DMS79 treated with DMSO at 0.1 percent for 48 hours (cell line): ENCODE data around the gene SART1.

ENCODE experiments used
- DNase-seq: peaks from one replicate; lab custom pipeline; 2025; lab: John Stamatoyannopoulos, UW

The SART1 gene, protein sequence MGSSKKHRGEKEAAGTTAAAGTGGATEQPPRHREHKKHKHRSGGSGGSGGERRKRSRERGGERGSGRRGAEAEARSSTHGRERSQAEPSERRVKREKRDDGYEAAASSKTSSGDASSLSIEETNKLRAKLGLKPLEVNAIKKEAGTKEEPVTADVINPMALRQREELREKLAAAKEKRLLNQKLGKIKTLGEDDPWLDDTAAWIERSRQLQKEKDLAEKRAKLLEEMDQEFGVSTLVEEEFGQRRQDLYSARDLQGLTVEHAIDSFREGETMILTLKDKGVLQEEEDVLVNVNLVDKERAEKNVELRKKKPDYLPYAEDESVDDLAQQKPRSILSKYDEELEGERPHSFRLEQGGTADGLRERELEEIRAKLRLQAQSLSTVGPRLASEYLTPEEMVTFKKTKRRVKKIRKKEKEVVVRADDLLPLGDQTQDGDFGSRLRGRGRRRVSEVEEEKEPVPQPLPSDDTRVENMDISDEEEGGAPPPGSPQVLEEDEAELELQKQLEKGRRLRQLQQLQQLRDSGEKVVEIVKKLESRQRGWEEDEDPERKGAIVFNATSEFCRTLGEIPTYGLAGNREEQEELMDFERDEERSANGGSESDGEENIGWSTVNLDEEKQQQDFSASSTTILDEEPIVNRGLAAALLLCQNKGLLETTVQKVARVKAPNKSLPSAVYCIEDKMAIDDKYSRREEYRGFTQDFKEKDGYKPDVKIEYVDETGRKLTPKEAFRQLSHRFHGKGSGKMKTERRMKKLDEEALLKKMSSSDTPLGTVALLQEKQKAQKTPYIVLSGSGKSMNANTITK

DNA sequence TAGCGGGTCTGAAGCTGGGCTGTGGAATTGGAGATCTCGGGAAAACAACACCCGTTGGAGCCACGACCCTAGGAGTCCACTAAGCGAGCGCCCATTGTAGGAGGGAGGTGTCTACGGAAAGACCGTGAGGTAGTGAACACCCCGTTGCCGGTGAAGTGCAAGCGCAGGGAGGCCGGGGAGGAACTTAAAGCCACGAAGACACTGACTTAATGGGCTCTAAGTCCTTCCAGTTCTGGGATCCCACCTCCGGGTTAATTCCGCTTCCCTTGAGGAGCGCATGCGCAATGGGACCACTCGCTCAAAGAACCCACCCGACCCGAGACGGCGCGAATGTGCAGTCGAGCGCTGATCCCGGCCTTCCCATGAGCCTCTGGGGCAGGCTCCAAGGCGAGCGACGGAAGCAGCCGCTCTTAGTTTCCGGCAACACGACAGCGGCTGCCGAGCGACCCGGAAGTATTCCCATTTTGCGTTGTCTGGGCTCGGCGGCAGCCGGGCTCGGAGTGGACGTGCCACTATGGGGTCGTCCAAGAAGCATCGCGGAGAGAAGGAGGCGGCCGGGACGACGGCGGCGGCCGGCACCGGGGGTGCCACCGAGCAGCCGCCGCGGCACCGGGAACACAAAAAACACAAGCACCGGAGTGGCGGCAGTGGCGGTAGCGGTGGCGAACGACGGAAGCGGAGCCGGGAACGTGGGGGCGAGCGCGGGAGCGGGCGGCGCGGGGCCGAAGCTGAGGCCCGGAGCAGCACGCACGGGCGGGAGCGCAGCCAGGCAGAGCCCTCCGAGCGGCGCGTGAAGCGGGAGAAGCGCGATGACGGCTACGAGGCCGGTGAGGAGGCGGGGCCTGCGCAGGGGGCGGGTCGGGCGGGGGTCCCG is at the start of gene SART1:
Gene SART1, plus strand, starts transcription at position 468 of the 874 bp plus-strand sequence. Its CDS starts 47 bp downstream, at position 515.
- DNase-seq = peak; percentile 96

DNA sequence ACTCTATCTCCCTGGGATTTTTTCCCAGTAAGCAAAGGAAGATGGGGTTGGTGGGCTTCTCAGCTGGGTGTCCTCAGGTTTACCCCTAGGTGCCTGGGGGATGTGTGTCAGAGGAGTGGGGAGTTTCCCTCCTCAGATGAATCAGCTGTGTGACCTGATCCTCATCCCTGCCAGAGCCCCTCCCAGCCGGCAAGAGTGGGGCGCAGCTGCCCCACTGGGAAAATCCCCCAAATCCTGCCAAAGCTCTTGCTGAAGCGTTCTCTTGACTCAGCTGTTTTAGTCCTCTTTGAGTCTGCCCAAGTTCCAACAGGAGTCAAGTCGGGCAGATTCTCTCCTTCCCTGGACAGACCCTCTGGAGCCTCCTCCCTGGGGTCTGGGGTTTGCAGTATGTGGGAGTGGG is 48.7 kb upstream of the SART1 start:
- DNase-seq = no peak

DNA sequence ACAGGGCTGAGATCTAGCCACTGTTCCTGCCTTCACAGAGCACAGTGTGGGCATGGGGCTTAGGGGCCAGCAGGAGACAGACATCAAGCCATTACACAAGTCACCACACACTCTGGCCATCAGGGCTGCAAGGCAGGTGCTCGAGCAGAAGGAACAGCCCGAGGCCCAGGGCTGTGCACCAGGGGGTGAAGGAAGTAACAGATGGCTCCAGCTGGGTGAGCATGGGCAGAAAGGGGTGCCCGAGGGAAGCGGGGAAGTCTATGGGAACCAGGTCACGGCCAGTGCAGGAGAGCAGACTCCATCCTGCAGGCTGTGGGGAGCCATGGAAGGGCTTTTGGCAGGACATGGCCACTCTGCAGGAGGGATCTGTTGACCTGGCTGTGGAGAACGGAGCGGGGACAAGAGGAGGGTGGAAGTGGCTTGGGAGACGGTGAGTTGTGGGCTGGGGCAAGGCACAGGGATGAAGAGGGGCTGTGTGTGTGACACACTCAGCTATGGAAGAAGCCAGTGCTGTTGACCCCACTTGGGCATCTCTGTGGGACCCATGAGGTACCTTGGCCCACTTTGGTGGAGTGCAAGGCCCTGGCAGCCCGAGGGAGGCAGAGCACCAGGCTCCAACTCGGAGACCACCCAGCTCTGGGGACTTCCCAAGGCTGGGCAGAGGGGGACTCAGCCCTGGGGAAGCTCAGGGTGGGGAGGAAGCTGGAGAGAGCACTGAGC is 46.3 kb upstream of the SART1 start:
- no peak for DNase-seq

DNA sequence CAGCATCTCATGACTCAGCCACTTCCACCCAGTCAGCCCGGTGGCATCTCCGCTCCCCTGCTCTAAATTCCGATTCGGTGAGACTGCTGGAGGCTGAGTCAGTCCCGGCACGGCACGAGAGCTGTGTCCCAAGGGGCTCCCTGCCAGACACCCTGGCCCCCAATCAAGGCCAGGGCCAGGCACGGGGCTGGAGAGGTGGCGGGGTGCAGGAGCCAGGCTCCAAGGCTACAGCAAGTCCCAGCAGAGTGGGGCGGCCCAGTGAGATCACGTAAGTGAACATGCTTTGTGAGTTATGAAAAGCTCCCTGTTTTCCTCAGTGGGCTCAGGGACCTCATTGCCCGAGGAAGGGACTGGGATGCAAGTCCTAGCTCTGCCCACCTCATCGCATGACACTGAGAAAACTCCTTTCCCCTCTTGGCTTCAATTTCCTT is 45.7 kb upstream of the SART1 start:
- DNase-seq = no peak

DNA sequence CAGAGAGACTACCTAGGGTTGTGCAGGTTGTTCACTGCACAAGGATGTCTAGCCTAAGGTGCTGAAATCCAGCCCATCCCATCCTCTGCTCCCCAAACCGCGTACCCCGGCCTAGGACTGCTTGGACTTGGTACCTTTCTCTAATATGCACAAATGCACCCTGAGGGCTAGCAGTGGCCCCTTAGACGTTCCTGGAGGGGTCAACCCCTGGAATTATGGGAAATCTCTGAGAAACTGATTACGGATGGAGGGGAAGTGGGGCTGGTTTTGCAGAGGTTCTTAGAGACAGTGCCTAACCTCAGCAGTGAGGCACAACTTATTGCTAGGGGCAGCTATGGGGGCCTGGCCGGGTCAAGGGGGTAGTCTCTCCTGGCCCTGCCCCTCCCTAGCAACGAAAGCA is 45.1 kb upstream of the SART1 start:
- DNase-seq = no peak

DNA sequence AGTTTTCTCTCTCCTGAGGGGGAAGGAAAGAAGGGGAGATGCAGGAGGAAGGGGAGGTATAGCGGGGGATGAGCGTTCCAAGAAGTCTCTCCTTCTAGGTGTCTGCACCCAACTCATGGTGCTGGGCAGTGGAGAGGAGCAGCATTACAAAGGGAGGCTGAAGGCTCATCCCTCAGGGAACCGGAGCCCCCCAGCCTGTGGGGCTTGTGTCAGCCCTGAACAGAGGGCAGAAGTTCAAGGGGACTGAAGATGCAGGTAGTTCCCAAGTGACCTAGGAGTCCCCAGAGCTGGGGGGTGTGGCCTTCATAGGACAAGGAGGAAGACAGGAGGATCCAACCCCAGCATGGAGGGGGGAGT is 44.5 kb upstream of the SART1 start:
- no peak for DNase-seq

DNA sequence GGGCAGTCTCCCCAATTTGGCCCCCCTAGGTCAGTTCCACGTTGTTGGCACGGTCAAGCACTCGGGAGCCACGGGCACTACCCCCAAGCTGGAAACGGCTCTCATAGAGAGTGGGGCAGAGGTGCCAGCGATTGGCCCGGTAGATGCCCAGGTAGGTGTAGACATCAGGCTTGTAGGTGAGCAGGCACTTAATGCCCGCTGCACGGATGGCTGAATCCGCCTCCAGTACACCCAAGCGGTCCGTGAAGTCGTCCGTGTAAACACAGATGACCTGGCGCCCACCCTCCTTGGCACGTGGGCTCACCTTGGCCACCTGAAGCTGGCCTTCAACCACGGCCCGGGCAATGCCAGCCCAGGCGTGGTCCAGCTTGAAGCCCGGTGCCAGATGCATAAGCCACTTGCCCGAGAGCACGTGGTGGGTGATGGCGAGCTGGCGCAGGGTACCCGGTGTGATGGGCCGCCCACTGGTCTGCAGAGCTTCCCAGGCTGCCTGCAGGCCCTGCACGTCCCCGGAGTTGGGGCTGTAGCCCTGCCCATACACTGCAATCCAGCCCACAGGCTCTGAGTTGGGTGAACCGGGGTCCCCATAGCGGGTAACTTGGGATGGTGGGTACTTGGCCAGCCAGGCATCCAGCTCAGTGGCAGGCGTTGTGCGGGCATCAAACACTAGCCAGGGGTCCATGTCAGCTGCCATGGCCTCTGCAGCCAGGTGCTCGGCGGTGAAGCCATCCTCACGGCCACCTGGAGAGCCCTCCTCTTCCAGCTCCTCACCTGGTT is 43.9 kb upstream of the SART1 start:
- no peak for DNase-seq

DNA sequence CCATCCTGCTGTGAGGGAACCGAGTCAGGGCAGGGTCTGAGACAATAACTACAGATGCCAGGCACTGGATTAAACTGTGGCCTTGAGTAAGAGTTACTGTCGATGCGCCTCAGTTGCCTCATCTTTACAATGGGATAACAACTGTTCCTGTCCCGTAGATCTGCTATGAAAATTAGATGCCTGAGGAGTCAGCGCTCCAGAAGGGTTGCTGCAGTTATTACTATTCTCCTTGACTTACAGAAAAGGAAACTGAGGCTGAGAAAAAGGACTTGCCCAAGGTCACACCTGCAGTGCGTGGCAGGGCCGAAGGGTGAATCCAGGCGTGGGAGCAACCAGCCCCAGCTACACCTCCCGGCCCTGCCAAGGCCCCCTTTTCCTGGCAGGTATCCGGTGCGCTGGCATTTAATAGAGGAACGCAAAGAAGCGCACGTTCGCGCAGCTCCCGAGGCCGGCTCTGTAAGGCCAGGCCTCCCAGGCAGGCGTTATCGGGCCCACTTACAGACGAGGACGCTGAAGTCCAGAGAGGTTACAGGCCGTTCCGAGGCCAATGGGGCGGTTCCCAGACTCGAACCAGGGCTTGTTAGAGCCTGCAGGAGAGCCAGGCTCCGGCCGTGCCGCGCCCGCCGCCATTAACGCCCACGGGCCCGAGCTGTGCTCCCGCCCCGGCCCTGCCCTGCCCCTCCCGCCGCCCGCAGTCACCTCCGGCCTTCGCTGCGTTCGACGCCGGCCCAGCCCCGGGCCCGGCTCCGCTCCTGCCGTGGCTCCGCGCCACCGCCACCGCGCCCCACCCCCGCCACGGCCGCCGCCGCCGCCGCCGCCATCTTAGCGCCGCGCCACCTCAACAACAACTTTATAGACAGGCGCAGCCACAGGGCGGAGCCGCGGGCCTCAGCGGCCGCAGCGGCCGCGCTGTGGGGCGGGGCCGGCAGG is 43.1 kb upstream of the SART1 start, which contains the start of gene C11orf68:
Gene C11orf68, minus strand, starts transcription at position 852 of the 930 bp plus-strand sequence. Its CDS starts 31 bp downstream, at position 821.
- peak; percentile 6 for DNase-seq

DNA sequence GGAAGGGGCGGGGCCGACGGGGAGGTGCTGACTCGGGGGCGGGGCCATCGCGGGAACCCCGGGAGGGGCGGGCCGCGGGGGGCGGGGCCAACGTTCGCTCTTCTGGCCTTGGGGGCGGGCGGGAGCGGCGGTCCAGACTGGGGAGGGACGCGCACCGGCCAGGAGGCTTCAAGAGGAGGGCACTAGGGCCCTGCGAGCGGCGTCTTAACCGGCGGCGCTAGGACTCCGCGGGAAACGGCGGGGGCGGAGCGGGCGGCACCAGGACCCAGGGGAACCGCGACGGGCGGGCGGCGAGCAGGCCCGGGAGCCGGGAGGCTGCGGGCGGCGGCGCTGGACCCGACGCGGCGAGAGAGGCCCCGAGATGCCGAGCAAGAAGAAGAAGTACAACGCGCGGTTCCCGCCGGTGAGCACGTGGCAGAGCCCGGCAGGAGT is 42.4 kb upstream of the SART1 start, which contains the start of gene DRAP1:
Gene DRAP1, plus strand, starts transcription at position 286 of the 432 bp plus-strand sequence. Its CDS starts 76 bp downstream, at position 362.
- DNase-seq = peak; percentile 93

DNA sequence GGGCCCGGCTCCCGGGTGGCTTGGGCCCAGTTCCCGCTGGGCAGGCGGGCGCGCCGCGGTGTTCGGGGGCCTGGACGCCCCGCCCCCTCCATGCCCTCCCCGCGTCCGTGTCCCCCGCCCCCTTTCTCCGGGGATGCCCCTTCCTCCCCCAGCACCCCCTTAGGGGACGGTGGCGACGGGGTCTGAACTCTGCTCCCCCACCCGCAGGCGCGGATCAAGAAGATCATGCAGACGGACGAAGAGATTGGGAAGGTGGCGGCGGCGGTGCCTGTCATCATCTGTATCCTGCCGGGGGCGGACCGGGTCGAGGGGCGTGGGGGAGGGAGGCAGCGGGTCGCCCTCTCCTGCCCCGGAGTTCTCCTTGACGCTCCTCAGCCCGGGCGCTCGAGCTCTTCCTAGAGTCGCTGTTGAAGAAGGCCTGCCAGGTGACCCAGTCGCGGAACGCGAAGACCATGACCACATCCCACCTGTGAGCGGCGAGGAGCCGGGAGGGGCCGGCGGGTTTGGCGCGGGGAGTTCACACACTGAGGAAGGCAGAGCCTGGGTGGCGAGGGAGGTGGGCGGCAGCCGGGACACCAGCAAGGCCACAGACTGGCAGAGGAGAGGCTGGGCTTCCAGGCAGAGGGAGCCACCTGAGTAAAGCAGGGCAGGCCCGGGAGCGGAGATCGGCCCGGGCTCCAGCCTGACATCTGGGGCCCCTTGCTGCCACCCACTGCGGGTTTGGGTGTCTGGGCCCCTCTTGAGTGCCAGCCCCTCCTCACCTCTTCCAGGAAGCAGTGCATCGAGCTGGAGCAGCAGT is 41.8 kb upstream of the SART1 start:
- peak; percentile 18 for DNase-seq

DNA sequence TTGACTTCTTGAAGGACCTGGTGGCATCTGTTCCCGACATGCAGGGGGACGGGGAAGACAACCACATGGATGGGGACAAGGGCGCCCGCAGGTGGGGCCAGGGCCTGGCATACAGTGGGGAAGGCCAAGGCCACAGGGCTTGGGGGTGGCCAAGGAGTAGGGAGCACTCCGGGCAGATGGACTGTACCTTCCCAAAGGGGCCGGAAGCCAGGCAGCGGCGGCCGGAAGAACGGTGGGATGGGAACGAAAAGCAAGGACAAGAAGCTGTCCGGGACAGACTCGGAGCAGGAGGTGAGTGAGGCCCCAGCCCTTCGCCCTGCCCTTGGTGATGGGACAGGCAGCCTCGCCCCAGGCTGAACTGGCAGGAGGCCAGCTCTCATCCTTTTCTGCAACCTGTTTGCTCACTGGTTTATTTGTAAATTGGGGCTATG is 41.1 kb upstream of the SART1 start:
- no peak for DNase-seq

DNA sequence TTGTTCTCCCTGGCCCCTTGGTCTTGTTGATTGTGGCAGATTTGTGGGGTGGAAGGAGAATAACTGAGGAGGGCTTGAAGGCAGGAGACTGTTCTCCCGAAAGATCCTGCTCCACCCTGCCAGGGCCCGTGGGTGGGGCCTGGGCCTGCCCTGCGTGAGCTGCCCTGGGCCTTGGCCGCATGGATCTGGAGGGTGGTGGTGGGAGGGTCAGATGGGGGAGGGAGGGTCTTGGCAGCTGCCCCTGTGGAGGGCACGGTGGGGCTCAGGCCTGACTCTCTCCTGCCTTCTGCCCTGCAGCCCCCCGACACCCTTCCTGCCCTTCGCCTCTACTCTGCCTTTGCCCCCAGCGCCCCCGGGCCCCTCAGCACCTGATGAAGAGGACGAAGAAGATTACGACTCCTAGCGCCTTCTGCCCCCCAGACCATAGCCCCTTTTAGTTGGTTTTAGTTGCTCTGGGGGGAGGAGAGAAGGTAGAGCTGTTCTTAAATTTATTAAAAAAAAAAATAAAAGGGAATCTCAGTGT is 40.4 kb upstream of the SART1 start:
- DNase-seq = no peak

DNA sequence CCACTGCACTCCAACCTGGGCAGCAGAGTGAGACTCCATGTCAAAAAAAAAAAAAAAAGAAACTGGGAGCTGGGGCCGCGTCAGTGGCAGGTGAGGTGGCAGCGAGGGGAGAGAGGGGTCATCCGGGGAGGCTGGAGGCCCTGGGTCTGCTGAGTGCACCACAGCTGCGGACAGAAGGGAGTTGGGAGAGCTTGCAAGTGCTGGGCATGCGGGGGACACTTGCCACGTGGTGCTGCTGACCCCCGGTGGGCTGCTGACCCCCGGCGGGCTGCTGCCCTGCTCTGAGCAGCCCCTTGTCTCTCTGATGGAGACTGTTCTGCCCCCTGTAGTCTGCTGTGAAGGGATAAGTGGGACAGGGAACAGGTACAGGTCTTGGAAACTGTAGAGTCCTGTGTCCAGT is 39.7 kb upstream of the SART1 start:
- no peak for DNase-seq

DNA sequence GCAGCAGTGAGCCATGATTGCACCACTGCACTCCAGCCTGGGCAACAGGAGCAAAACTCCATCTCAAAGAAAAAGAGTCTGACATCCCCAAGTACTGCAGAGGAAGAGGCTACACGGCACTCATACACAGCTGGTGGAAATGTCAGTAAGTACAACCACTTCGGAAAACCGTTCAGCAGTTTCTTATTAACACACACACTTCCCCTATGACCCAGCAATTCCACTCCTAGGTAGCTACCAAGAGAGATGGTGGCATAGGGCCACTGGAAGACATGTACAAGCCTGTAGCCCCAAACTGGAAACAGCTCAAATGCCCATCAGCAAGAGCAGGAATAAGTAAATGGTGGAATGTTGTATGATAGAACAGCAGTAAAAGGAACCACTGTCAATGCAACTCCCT is 39.0 kb upstream of the SART1 start:
- DNase-seq = no peak

DNA sequence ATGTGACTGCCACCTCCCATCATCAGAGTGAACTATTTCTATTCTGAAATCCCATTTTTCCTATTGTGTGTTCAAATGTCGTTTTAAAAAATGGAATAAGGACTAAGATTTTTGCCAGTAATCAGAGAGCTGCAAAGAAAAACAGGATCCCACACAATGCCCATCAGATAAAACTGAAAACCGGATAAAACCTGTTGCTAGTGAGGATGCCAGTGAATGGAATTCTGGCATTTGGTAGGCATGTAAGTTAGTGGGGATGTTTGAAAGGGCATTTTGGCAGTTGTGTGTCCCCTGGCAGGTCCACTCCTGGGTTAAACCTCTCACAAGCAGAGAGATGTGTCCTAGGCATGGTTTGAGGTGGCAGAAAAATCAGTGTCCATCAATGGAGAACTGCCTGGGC is 36.1 kb upstream of the SART1 start:
- no peak for DNase-seq

DNA sequence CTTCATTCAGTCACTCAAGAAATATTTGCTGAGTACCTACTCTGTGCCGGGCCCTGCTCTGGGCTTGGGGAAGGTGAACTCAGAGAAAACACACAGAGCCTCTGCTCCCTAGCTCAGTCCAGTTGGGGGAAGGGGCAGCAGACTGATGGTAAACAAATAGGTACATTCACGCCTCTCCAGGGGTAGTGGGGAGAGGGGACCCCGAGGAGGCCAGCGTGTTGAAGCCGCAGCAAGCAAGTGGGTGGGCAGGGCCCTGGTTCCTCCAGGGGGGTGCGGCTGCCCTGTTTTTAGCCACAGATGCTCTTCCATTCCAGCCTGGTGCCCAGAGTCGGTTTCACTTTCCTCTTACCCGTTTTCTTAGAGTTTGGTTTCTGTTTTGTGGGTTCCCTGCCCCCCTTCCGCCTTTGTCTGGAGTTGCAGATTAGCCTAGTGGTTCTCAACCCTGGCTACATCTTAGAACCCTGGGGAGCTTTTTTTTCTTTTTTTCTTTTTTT is 33.6 kb upstream of the SART1 start:
- DNase-seq = no peak

DNA sequence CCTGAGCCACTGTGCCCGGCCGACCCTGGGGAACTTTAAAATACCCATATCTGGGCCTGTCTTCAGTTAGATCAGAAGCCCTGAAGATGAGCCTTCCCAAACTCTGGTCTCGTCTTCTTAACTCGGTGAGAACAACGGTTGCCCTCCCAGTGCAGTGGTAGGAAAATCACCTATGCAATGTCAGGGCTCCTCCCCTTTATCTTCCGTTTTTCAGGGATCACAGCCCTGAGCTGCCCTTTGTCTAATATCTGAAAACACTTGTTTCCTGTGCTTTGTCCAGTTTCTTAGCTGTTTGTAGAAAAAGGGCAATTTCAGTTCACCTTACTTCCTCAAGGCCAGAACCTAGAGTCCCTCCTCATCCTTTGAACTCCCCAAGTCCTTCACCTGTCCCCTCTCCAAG is 32.9 kb upstream of the SART1 start:
- no peak for DNase-seq
